Measurements from ENCODE around the gene PFDN4. TPM values are rescaled to one million over a fixed set of nuclear protein-coding genes. Genes with fewer than 3 reads are reported as not detected.
A peak's percentile ranks its signal among the peaks of the same experiment; 100 is the strongest.

Gene PFDN4, protein sequence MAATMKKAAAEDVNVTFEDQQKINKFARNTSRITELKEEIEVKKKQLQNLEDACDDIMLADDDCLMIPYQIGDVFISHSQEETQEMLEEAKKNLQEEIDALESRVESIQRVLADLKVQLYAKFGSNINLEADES
- total RNA-seq, result 15.3 TPM
- long read RNA-seq, transcript PFDN4-201 (4 exons, 1,462 nt), result major isoform, 9 of 11 reads
- long read RNA-seq, partial matches to known transcripts, result 1 of 11 reads
- long read RNA-seq, other reads (novel, unspliced or antisense), result 1 of 11 reads

DNA sequence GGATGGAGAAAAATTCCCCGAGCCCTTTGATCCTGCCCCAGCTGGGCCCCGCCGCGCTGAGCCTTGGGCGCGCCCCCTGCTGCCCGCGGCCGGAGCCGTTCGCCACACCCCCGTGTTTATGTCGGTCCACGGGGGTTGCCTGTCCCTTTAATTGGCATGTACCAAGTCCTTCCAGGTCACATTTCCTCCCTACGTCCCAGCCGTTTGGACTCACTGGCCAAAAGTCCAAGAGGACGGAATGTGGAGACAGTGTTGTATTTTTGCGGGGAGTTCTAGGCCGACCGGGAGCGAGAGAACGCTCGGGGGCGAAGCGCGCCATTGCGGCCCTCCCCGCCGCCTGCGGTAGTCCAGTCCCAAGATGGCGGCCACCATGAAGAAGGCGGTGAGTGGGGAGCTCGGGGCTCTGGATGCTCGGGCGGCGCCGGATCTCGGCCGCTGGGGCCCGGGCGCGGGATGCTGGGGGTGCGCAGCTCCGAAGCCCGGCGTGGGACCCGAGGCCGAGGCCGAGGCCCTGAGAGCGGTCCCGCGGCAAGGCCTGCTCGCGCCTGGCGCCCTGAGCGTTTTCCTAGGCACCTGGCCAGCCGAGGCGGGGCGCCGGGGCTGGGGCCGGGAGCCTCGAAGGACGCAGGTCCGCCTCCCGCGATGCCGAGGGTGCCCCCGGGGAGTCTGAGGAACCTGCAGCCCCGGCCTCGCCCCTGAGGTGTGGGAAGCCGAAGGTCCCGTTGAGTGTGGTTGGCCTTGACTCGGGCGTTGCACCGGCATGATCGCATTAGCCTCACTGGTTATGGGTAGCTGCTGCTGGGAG lies at the start of gene PFDN4:
PFDN4 (plus strand) TSS at position 345 of the 805 bp plus-strand sequence; CDS start at position 359, 14 bp downstream.
- peak; percentile 98 for ATAC-seq
- intact Hi-C loops (cut with DNase I), result no loop called here

DNA sequence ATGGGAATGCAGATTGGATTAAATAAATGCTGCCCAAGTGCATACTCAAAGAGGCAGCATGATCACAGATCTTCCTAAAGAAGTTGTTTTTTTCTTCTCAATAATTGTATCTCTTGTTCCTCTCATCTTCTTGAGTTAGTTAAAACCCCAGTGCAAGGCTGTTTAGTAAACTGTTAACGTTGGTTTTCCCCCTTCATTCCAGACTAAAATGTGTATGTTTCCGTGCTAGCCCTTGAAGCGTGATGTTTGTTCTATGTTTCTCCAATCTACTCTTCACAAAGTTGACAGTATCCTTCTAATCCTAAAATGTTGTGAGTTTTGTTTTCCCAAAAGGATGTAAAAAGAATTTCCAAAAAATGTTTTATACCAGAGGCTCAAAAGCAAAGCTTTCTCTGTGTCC lies 49.7 kb upstream of the PFDN4 start:
- H3K9me3 ChIP-seq, result no peaks in the 10 kb centered on the region
- DNase-seq, result no peak
- TF ChIP-seq, protein P1, sequence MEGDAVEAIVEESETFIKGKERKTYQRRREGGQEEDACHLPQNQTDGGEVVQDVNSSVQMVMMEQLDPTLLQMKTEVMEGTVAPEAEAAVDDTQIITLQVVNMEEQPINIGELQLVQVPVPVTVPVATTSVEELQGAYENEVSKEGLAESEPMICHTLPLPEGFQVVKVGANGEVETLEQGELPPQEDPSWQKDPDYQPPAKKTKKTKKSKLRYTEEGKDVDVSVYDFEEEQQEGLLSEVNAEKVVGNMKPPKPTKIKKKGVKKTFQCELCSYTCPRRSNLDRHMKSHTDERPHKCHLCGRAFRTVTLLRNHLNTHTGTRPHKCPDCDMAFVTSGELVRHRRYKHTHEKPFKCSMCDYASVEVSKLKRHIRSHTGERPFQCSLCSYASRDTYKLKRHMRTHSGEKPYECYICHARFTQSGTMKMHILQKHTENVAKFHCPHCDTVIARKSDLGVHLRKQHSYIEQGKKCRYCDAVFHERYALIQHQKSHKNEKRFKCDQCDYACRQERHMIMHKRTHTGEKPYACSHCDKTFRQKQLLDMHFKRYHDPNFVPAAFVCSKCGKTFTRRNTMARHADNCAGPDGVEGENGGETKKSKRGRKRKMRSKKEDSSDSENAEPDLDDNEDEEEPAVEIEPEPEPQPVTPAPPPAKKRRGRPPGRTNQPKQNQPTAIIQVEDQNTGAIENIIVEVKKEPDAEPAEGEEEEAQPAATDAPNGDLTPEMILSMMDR (IDR thresholded peaks at IDR 0.05), result no peak

More for the DNA sequence above, at the start of gene PFDN4:
- peaks cover 18% of the 10 kb centered on the region for H3K4me1 ChIP-seq
- peak; percentile 87 for DNase-seq
- H3K9me3 ChIP-seq, result no peaks in the 10 kb centered on the region
- no peaks in the 10 kb centered on the region for H3K36me3 ChIP-seq
- peak within 1 kb of the TSS; percentile 99 for H3K27ac ChIP-seq
- TF ChIP-seq, protein P1 (IDR thresholded peaks at IDR 0.05), result peak; percentile 86
- no peaks in the 10 kb centered on the region for H3K27me3 ChIP-seq (ENCODE audit: low read depth)
- peak within 1 kb of the TSS; percentile 99 for H3K4me3 ChIP-seq

DNA sequence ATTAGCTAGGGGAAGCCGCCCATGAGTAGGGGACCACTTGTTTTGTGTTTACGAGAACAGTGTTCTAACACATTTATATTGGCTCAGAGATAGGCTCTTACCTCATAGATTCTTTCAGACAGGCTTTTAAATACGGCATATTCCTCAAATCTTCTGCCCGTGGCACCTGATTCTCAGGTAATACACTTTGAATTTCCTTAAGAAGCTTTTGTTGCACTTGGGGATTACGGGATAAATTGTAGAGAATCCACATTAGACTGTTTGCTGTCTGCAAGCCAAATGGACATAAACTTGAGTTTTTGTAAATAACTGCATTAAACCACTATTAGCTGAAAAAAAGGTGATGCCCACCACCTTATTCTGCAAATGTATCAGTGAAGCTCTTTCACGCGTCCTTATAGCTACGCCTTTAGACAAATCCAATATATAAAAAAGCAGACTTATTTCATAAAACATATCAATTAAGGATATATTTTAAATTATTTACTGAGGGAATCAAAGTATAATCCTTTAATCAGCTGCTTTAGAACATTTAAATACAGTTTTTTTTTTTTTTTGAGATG lies 49.0 kb upstream of the PFDN4 start:
- H3K27me3 ChIP-seq (ENCODE audit: low read depth), result no peaks in the 10 kb centered on the region
- no peak overlapping the region for H3K4me3 ChIP-seq
- TF ChIP-seq, protein P1 (IDR thresholded peaks at IDR 0.05), result no peak
- DNase-seq, result no peak
- no peaks in the 10 kb centered on the region for H3K4me1 ChIP-seq
- H3K36me3 ChIP-seq, result no peaks in the 10 kb centered on the region
- intact Hi-C loops (cut with DNase I), result no loop called here
- no peak for ATAC-seq
- no peaks in the 10 kb centered on the region for H3K9me3 ChIP-seq
- H3K27ac ChIP-seq, result no peak overlapping the region

More for the DNA sequence above, 49.7 kb upstream of the PFDN4 start:
- Histone ChIP-seq H3K27ac (no peak overlapping the region), H3K4me3 (no peak overlapping the region), H3K27me3 (ENCODE audit: low read depth) (no peaks in the 10 kb centered on the region), H3K36me3 (no peaks in the 10 kb centered on the region), H3K4me1 (no peaks in the 10 kb centered on the region)
- no peak for ATAC-seq
- intact Hi-C loops (cut with DNase I), result no loop called here

DNA sequence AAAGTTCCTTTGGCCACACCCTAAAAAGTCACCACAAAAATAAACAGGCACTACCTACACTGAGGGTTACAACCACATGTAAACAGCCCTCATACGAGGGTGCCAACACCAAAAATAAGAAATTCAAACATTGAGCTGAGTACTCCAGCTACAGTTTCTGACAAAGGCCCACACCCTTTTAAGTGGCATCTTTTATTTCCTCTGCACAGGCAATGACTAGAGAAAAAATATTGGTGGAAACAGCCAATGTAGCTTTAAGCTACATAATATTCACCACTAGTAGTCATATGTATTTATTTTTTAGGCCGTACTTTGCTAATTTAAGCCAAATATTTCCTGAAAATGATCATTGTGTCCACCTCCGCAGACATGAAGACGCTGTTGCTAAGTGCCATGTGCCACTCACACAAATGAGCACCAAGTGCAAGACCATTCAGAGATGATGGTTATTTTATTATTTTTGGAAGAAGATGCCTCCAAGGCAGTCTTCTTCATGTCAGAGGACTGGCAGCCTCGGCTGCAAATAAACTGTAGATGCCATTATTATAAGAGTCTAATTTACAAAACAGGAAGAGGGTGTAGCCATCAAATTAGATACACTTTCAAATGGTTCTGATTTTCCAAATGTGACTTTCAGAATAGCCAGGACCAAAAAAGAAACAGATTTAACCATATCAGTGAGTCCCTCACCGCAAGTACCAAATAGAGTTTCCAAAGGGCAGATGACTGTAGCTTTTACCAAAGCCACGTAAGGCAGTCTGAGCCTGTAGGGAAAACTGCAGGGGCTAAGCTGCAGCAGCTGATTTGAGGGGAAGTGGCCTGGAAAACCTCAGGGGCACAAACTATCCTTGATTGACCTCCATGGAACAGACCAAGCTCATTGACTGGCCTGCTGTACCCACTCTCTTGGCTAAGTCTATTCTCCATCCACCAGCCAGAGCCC lies 47.6 kb upstream of the PFDN4 start:
- Histone ChIP-seq H3K36me3 (no peaks in the 10 kb centered on the region), H3K27ac (no peak overlapping the region), H3K4me1 (no peaks in the 10 kb centered on the region), H3K4me3 (no peak overlapping the region), H3K27me3 (ENCODE audit: low read depth) (peaks cover 11% of the 10 kb centered on the region), H3K9me3 (no peaks in the 10 kb centered on the region)
- intact Hi-C loops (cut with DNase I), result no loop called here
- ATAC-seq (no peak), DNase-seq (no peak)
- TF ChIP-seq, protein P1 (IDR thresholded peaks at IDR 0.05), result no peak

Data from lower lobe of right lung (tissue), 2 donors.